ENCODE data around the gene C10orf143.
"Not testable (repeated sequence)": the region's sequence is repeated elsewhere in the genome, so short reads cannot be mapped to it uniquely, and the experiment has no call there.

Gene C10orf143

GRCh38 chr10:130111852-130112180 lies 1.2 kb upstream of the C10orf143 start:
- no peak for TF ChIP-seq CTCF (IDR thresholded peaks at IDR 0.05; ENCODE audit: control insufficient read depth, extremely low read depth, insufficient read depth)
- peak overlapping the region; percentile 91 for H3K4me3 ChIP-seq (ENCODE audit: low read depth, low read length)
- DNase-seq (ENCODE audit: low read depth) = no peak

DNA sequence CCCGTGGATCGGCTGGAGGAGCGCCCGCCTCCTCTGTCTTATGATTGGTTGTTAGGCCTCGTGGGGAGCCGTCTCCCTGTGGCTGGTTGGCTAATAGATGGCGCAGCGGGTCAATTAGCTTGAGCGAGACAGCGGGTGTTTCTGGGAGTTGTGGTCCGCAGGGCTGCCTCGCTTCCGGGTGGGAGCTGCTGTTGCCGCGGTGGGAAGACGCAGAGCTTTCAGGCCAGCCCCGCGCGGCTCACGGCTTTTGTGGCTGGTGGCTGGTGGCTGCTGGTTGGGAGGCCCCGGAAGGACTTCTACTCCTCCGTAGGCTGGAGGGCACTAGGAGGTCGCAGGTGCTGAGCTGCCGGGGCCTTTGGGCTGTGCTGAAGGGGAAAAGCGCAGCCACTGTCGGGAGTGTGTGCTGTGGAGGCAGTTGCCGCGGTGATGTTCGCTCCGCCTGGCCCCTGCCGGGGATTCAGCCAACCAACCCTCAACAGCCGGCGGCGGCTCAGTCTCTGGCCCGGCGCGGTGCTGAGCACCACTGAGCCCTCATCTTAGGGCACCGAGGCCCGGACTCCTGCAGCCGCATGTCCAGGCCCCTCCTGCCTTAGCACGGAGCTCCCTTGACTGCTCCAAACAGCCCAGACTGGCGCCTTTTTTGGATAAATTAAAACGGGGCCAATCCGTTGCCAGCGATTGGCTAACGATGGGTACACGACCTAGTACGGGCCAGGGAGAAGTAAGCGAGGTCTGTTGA lies 652 bp upstream of the C10orf143 start:
- H3K4me3 ChIP-seq (ENCODE audit: low read depth, low read length) = peak overlapping the region; percentile 91
- TF ChIP-seq CTCF (IDR thresholded peaks at IDR 0.05; ENCODE audit: control insufficient read depth, extremely low read depth, insufficient read depth) = no peak
- peak; percentile 92 for DNase-seq (ENCODE audit: low read depth)

GRCh38 chr10:130109796-130110245 lies 809 bp downstream of the C10orf143 start:
- H3K4me3 ChIP-seq (ENCODE audit: low read depth, low read length) = peak overlapping the region; percentile 91
- DNase-seq (ENCODE audit: low read depth) = peak; percentile 75
- TF ChIP-seq CTCF (IDR thresholded peaks at IDR 0.05; ENCODE audit: control insufficient read depth, extremely low read depth, insufficient read depth) = peak; percentile 82

DNA sequence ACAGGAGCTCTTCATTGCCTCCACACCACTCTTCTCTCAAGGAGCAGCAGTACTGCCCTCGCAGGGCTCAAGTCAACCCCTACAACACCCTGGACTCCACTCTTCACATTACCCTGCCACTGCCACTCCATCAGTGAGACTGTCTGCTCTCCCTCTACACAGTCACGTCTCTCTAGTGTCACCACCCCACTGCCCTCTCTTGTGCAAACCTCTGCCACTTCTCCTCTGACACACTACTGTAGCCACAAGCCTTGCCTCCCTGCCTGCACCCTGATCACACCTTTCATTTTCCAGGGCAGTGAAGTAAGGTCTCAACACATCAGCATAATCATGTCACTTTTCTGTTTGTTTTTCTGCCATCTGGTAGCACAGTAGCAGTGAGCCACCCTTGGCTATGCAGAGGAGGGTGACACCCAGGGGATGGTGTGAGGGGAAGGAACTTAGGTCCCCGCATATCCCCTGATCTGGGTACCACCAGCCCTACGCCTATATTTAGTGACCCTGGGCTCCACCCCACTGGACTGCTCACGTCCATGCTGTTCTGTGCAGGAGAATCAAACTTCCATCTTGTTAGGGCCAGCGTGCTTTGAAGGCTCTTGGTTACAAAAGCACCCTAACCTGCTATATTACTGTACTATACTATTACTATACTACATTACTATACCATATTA lies 1.6 kb downstream of the C10orf143 start:
- TF ChIP-seq CTCF (IDR thresholded peaks at IDR 0.05; ENCODE audit: control insufficient read depth, extremely low read depth, insufficient read depth) = no peak
- no peak for DNase-seq (ENCODE audit: low read depth)
- H3K4me3 ChIP-seq (ENCODE audit: low read depth, low read length) = peak overlapping the region; percentile 91

DNA sequence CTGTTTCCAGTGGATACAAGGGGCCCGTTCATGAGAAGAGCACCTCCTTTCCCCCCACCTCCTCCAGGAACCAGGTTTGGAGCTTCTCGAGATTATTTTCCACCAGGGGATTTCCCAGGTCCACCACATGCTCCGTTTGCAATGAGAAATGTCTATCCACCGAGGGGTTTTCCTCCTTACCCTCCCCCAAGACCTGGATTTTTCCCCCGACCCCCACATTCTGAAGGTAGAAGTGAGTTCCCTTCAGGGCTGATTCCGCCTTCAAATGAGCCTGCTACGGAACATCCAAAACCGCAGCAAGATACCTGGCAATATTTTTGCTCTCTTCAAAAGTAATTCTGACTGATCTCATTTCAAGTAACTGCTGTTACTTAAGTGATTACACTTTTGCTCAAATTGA lies 2.5 kb downstream of the C10orf143 start:
- H3K4me3 ChIP-seq (ENCODE audit: low read depth, low read length); DNase-seq (ENCODE audit: low read depth): not testable (repeated sequence)

DNA sequence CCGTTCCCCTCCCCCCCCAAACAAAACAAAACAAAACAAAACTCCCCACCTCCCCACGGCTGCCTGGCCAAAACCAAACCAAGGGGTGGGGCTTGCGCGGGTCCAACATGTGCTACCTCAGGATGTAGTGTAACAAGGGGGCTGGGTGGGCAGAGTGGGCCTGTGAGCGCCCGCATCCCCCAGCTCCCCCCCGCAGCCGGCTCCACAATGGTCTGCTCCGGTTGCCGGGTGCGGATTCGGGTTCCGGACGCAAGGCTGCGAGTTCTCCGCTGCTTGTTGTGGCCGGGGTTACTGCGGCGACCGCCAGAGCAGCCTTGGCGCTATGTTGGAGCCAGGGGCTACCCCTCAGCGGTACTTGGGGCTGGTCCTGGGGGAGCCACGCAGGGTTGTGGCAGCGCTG lies 4.9 kb downstream of the C10orf143 start:
- no peak for DNase-seq (ENCODE audit: low read depth)
- H3K4me3 ChIP-seq (ENCODE audit: low read depth, low read length) = no peak overlapping the region
- no peak for TF ChIP-seq CTCF (IDR thresholded peaks at IDR 0.05; ENCODE audit: control insufficient read depth, extremely low read depth, insufficient read depth)

DNA sequence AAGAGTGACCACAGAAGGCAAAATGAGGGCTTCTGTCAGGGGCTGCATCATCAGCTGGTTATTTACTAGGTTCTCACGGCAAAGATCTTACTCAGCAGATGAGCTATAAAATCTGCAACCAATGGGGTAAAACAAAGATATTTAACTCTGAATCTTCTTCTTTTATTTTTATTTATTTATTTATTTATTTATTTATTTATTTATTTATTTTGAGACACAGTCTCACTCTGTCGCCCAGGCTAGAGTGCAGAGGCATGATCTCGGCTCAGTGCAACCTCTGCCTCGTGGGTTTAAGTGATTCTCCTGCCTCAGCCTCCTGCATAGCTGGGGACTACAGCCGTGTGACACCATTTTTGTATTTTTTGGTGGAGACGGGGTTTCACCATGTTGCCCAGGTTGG lies 11.3 kb downstream of the C10orf143 start:
- DNase-seq (ENCODE audit: low read depth) = no peak
- no peak for TF ChIP-seq CTCF (IDR thresholded peaks at IDR 0.05; ENCODE audit: control insufficient read depth, extremely low read depth, insufficient read depth)
- H3K4me3 ChIP-seq (ENCODE audit: low read depth, low read length) = no peak overlapping the region

GRCh38 chr10:130090565-130090964 lies 20.1 kb downstream of the C10orf143 start:
- not testable (repeated sequence) for H3K4me3 ChIP-seq (ENCODE audit: low read depth, low read length); DNase-seq (ENCODE audit: low read depth)
